ENCODE results near the gene FNDC3B.

The FNDC3B gene

GRCh38 chr3:172074032-172074431, 34.7 kb downstream of the FNDC3B start:
- H3K27me3 ChIP-seq (replicated peaks; ENCODE audit: insufficient read depth, low read length): no peaks in the 10 kb centered on the region
- no peak for DNase-seq
- peaks cover 19% of the 10 kb centered on the region for H4K20me1 ChIP-seq (ENCODE audit: insufficient read depth, low read length)
- H3K79me2 ChIP-seq (ENCODE audit: low read length): peaks cover 100% of the 10 kb centered on the region
- no peaks in the 10 kb centered on the region for H3K9me3 ChIP-seq (replicated peaks; ENCODE audit: insufficient read depth, low read length)
- TF ChIP-seq EZH2phosphoT487 (IDR thresholded peaks at IDR 0.05; ENCODE audit: low read length) (no peak), CTCF (IDR thresholded peaks at IDR 0.05; ENCODE audit: low read length) (no peak), EZH2 (optimal IDR thresholded peaks at IDR 0.05; ENCODE audit: low read depth, low read length) (no peak)
- H3F3A ChIP-seq (ENCODE audit: insufficient read depth, low read length): no peaks in the 10 kb centered on the region
- H3K9me2 ChIP-seq (replicated peaks; ENCODE audit: insufficient read depth, low read length): no peaks in the 10 kb centered on the region
- H3K36me3 ChIP-seq (replicated peaks; ENCODE audit: insufficient read depth, low read length): peaks cover 3% of the 10 kb centered on the region; the same call in 1 of the 2 replicates
- H3K9ac ChIP-seq (ENCODE audit: low read length): no peak overlapping the region
- no peak overlapping the region for H3K4me2 ChIP-seq (ENCODE audit: low read depth, low read length)
- no peak overlapping the region for H2AFZ ChIP-seq (ENCODE audit: low read length)
- H3K27ac ChIP-seq (ENCODE audit: low read length): no peak overlapping the region
- no peak overlapping the region for H3K4me3 ChIP-seq (ENCODE audit: low read length)
- no peaks in the 10 kb centered on the region for H3K4me1 ChIP-seq (ENCODE audit: low read length)

- Histone ChIP-seq H3K36me3 (replicated peaks; ENCODE audit: insufficient read depth, low read length) (peaks cover 3% of the 10 kb centered on the region; the same call in 1 of the 2 replicates), H3K27ac (ENCODE audit: low read length) (no peak overlapping the region), H3F3A (ENCODE audit: insufficient read depth, low read length) (no peaks in the 10 kb centered on the region), H3K79me2 (ENCODE audit: low read length) (peaks cover 100% of the 10 kb centered on the region), H3K9me2 (replicated peaks; ENCODE audit: insufficient read depth, low read length) (no peaks in the 10 kb centered on the region), H2AFZ (ENCODE audit: low read length) (no peak overlapping the region), H3K27me3 (replicated peaks; ENCODE audit: insufficient read depth, low read length) (no peaks in the 10 kb centered on the region), H3K9ac (ENCODE audit: low read length) (no peak overlapping the region), H3K4me3 (ENCODE audit: low read length) (no peak overlapping the region), H4K20me1 (ENCODE audit: insufficient read depth, low read length) (peaks cover 15% of the 10 kb centered on the region; the same call in 1 of the 2 replicates), H3K4me2 (ENCODE audit: low read depth, low read length) (no peak overlapping the region), H3K9me3 (replicated peaks; ENCODE audit: insufficient read depth, low read length) (no peaks in the 10 kb centered on the region), H3K4me1 (ENCODE audit: low read length) (no peaks in the 10 kb centered on the region)
- DNase-seq: no peak
- TF ChIP-seq EZH2phosphoT487 (IDR thresholded peaks at IDR 0.05; ENCODE audit: low read length) (no peak), CTCF (IDR thresholded peaks at IDR 0.05; ENCODE audit: low read length) (no peak), EZH2 (optimal IDR thresholded peaks at IDR 0.05; ENCODE audit: low read depth, low read length) (no peak)
Observed at GRCh38 chr3:172074586-172074985, 35.2 kb downstream of the FNDC3B start.

- Histone ChIP-seq H2AFZ (ENCODE audit: low read length) (no peak overlapping the region), H4K20me1 (ENCODE audit: insufficient read depth, low read length) (0 out of 2 replicates have a peak, but pooled peaks cover 11% of the 10 kb centered on the region), H3K27me3 (replicated peaks; ENCODE audit: insufficient read depth, low read length) (no peaks in the 10 kb centered on the region), H3K4me3 (ENCODE audit: low read length) (no peak overlapping the region), H3K36me3 (replicated peaks; ENCODE audit: insufficient read depth, low read length) (peaks cover 3% of the 10 kb centered on the region; the same call in 1 of the 2 replicates), H3K9me3 (replicated peaks; ENCODE audit: insufficient read depth, low read length) (no peaks in the 10 kb centered on the region), H3K4me2 (ENCODE audit: low read depth, low read length) (no peak overlapping the region), H3K9me2 (replicated peaks; ENCODE audit: insufficient read depth, low read length) (no peaks in the 10 kb centered on the region), H3K27ac (ENCODE audit: low read length) (no peak overlapping the region), H3K9ac (ENCODE audit: low read length) (no peak overlapping the region), H3F3A (ENCODE audit: insufficient read depth, low read length) (no peaks in the 10 kb centered on the region), H3K4me1 (ENCODE audit: low read length) (no peaks in the 10 kb centered on the region), H3K79me2 (ENCODE audit: low read length) (peaks cover 100% of the 10 kb centered on the region)
- TF ChIP-seq EZH2 (optimal IDR thresholded peaks at IDR 0.05; ENCODE audit: low read depth, low read length) (no peak), CTCF (IDR thresholded peaks at IDR 0.05; ENCODE audit: low read length) (no peak), EZH2phosphoT487 (IDR thresholded peaks at IDR 0.05; ENCODE audit: low read length) (no peak)
- no peak for DNase-seq
Observed at GRCh38 chr3:172076212-172076611, 36.8 kb downstream of the FNDC3B start.
